Urinary bladder (tissue), 4 donors: Measurements from ENCODE around the gene PLAAT4. TPM values are rescaled to one million over a fixed set of nuclear protein-coding genes. Genes with fewer than 3 reads are reported as not detected.

Source experiments
- DNase-seq: peaks from one replicate; pipeline ENCODE4 v3.0.0-alpha.2; 2015; ENCODE audit errors: extremely low spot score
- H3K27ac ChIP-seq: one replicate; pipeline ENCODE4 v1.5.1; 2013; ENCODE audit warnings: low read depth, mild to moderate bottlenecking, moderate library complexity
- H3K36me3 ChIP-seq: one replicate; pipeline ENCODE4 v1.6.1; 2013; ENCODE audit warnings: mild to moderate bottlenecking, moderate library complexity; ENCODE audit not compliant: insufficient read depth
- H3K4me1 ChIP-seq: one replicate; pipeline ENCODE4 v1.6.1; 2013; ENCODE audit warnings: mild to moderate bottlenecking, moderate library complexity; ENCODE audit not compliant: insufficient read depth
- H3K4me3 ChIP-seq: one replicate; pipeline ENCODE4 v1.5.1; 2013; ENCODE audit warnings: low read depth, low read length
- WGBS: extraction: QIAGEN DNeasy Blood & Tissue Kit; methylation state at CpG from one replicate; pipeline ENCODE4 v1.1.7; 2013; 5-methylcytosine and 5-hydroxymethylcytosine counted together
- polyA plus RNA-seq: library from polyadenylated mRNA; stranded (reverse); fragments of 200-250 nt; gene quantifications from one replicate; pipeline ENCODE4 v1.2.3, GENCODE V29; 2013
- total RNA-seq: library from RNA; depleted of rRNA; stranded (reverse); fragments of >200 nt; gene quantifications from one replicate; pipeline ENCODE4 v1.2.3, GENCODE V29; 2014
- donor health status: healthy with polysubstance abuse.
- donor health status: healthy.

PLAAT4 gene
- total and polyA plus RNA-seq, 2 donors, result 9.4 to 37.4 TPM

- 73% methylated on average over 7 of the region's 7 CpGs for WGBS
- DNase-seq, result no peak
- H3K36me3 ChIP-seq, result no peaks in the 10 kb centered on the region
Observed at GRCh38 chr11:63556404-63557013, 19.9 kb downstream of the PLAAT4 start.

GRCh38 chr11:63557570-63557969 lies 21.0 kb downstream of the PLAAT4 start:
- 50% methylated on average over 7 of the region's 7 CpGs for WGBS
- Histone ChIP-seq H3K27ac (no peak overlapping the region), H3K36me3 (no peaks in the 10 kb centered on the region), H3K4me3 (no peak overlapping the region), H3K4me1 (no peaks in the 10 kb centered on the region)
- no peak for DNase-seq

More at GRCh38 chr11:63556404-63557013, 19.9 kb downstream of the PLAAT4 start:
- H3K27ac ChIP-seq, result no peak overlapping the region
- no peak overlapping the region for H3K4me3 ChIP-seq
- no peaks in the 10 kb centered on the region for H3K4me1 ChIP-seq

GRCh38 chr11:63558459-63559157 lies 22.0 kb downstream of the PLAAT4 start:
- Histone ChIP-seq H3K4me1 (no peaks in the 10 kb centered on the region), H3K4me3 (no peak overlapping the region), H3K36me3 (no peaks in the 10 kb centered on the region), H3K27ac (no peak overlapping the region)
- DNase-seq, result no peak
- 93% methylated on average over 7 of the region's 7 CpGs for WGBS

- Histone ChIP-seq H3K36me3 (no peaks in the 10 kb centered on the region), H3K27ac (no peak overlapping the region), H3K4me1 (no peaks in the 10 kb centered on the region), H3K4me3 (no peak overlapping the region)
- DNase-seq, result no peak
- WGBS, result 74% methylated on average over 7 of the region's 7 CpGs
Observed at GRCh38 chr11:63560506-63561180, 24.0 kb downstream of the PLAAT4 start.

- no peaks in the 10 kb centered on the region for H3K4me1 ChIP-seq
- no peak for DNase-seq
- H3K36me3 ChIP-seq, result no peaks in the 10 kb centered on the region
- H3K4me3 ChIP-seq, result no peak within 1 kb of the TSS
- 95% methylated on average over 13 of the region's 13 CpGs for WGBS
- H3K27ac ChIP-seq, result no peak within 1 kb of the TSS
Observed at GRCh38 chr11:63563201-63564055, 26.8 kb downstream of the PLAAT4 start, which contains the start of gene PLAAT2. Gene PLAAT2, minus strand, starts transcription at chr11:63563379. Its CDS starts 55 bp downstream, at chr11:63563324.

- Histone ChIP-seq H3K36me3 (no peaks in the 10 kb centered on the region), H3K27ac (no peak overlapping the region), H3K4me3 (no peak overlapping the region), H3K4me1 (no peaks in the 10 kb centered on the region)
- 71% methylated on average over 7 of the region's 7 CpGs for WGBS
- DNase-seq, result no peak
Observed at GRCh38 chr11:63564056-63564774, 27.6 kb downstream of the PLAAT4 start.

- Histone ChIP-seq H3K4me1 (no peaks in the 10 kb centered on the region), H3K27ac (no peak overlapping the region), H3K36me3 (no peaks in the 10 kb centered on the region), H3K4me3 (no peak overlapping the region)
- 76% methylated on average over 4 of the region's 4 CpGs for WGBS
- no peak for DNase-seq
Observed at GRCh38 chr11:63564784-63565350, 28.3 kb downstream of the PLAAT4 start.

GRCh38 chr11:63567044-63567840 lies 30.6 kb downstream of the PLAAT4 start:
- H3K36me3 ChIP-seq, result no peaks in the 10 kb centered on the region
- H3K4me1 ChIP-seq, result no peaks in the 10 kb centered on the region
- peak; percentile 77 for DNase-seq
- peak overlapping the region; percentile 11 for H3K27ac ChIP-seq
- H3K4me3 ChIP-seq, result no peak overlapping the region
- WGBS, result 40% methylated on average over 5 of the region's 5 CpGs

- Histone ChIP-seq H3K27ac (no peak overlapping the region), H3K4me3 (no peak overlapping the region), H3K36me3 (no peaks in the 10 kb centered on the region), H3K4me1 (no peaks in the 10 kb centered on the region)
- WGBS, result 91% methylated on average over 3 of the region's 3 CpGs
- DNase-seq, result no peak
Observed at GRCh38 chr11:63569570-63569969, 33.0 kb downstream of the PLAAT4 start.

- no peak for DNase-seq
- Histone ChIP-seq H3K36me3 (no peaks in the 10 kb centered on the region), H3K4me1 (peaks cover 2% of the 10 kb centered on the region), H3K4me3 (no peak overlapping the region), H3K27ac (no peak overlapping the region)
- 53% methylated on average over 3 of the region's 3 CpGs for WGBS
Observed at GRCh38 chr11:63572026-63572688, 35.5 kb downstream of the PLAAT4 start.

GRCh38 chr11:63573881-63574855 lies 37.6 kb downstream of the PLAAT4 start:
- peaks cover 2% of the 10 kb centered on the region for H3K4me1 ChIP-seq
- WGBS, result 32% methylated on average over 15 of the region's 15 CpGs
- DNase-seq, result peak; percentile 47
- H3K27ac ChIP-seq, result peak overlapping the region; percentile 78
- H3K4me3 ChIP-seq, result peak overlapping the region; percentile 12
- H3K36me3 ChIP-seq, result no peaks in the 10 kb centered on the region
